Measurements from ENCODE around the gene WIPF1.

- TF ChIP-seq, protein P1, sequence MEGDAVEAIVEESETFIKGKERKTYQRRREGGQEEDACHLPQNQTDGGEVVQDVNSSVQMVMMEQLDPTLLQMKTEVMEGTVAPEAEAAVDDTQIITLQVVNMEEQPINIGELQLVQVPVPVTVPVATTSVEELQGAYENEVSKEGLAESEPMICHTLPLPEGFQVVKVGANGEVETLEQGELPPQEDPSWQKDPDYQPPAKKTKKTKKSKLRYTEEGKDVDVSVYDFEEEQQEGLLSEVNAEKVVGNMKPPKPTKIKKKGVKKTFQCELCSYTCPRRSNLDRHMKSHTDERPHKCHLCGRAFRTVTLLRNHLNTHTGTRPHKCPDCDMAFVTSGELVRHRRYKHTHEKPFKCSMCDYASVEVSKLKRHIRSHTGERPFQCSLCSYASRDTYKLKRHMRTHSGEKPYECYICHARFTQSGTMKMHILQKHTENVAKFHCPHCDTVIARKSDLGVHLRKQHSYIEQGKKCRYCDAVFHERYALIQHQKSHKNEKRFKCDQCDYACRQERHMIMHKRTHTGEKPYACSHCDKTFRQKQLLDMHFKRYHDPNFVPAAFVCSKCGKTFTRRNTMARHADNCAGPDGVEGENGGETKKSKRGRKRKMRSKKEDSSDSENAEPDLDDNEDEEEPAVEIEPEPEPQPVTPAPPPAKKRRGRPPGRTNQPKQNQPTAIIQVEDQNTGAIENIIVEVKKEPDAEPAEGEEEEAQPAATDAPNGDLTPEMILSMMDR (IDR thresholded peaks at IDR 0.05 in 2 of 3, conservative IDR thresholded peaks at IDR 0.05 in 1 of 3; ENCODE audit: borderline replicate concordance in 1 of 3, insufficient read depth in 1 of 3, low read depth in 2 of 3, low read length in 2 of 3), result no peak
- no peak for TF ChIP-seq ZBTB33 (IDR thresholded peaks at IDR 0.05; ENCODE audit: extremely low read depth, insufficient replicate concordance, low read length)
- no peak for TF ChIP-seq RAD21 (IDR thresholded peaks at IDR 0.05; ENCODE audit: low read depth)
- TF ChIP-seq REST (IDR thresholded peaks at IDR 0.05; ENCODE audit: low read depth), result no peak
- TF ChIP-seq ELF1 (IDR thresholded peaks at IDR 0.05; ENCODE audit: borderline replicate concordance, low read depth), result no peak
- TF ChIP-seq POLR2A (IDR thresholded peaks at IDR 0.05; ENCODE audit: borderline replicate concordance, extremely low read depth, insufficient read depth, insufficient read length), result no peak
- no peak for TF ChIP-seq POLR2AphosphoS5 (IDR thresholded peaks at IDR 0.05; ENCODE audit: low read depth, low read length)
- TF ChIP-seq EZH2 (IDR thresholded peaks at IDR 0.05), result no peak
Measured at GRCh38 chr2:174645296-174645695, 47.7 kb upstream of the WIPF1 start.

All from HCT116 (cell line).